Astrocyte of the cerebellum (primary cell): Measurements from ENCODE around the gene PLBD2.

Experiments
- DNase-seq: peaks from one replicate; pipeline ENCODE4 v3.0.0-alpha.2; 2011; ENCODE audit warnings: low read depth
- H3K4me3 ChIP-seq: 2 replicates; pipeline ENCODE4 v1.5.1; 2011; ENCODE audit warnings: mild to moderate bottlenecking, low read depth, low read length, moderate library complexity
- CTCF ChIP-seq: IDR thresholded peaks from 2 replicates; pipeline ENCODE4 v1.5.1; 2012; ENCODE audit warnings: low read length, low read depth, moderate library complexity, mild to moderate bottlenecking; ENCODE audit errors: missing control alignments
- in situ Hi-C: cut with HindIII; loops from 2 replicates; pipeline ENCODE4 v1.10.0; 2017; ENCODE audit warnings: low sequenced_read_pairs

PLBD2 gene

GRCh38 chr12:113427882-113428281 is 69.5 kb downstream of the PLBD2 start:
- no peak for TF ChIP-seq CTCF
- no peak for DNase-seq
- H3K4me3 ChIP-seq, result no peak overlapping the region
- in situ Hi-C loops, result no loop called here

- in situ Hi-C loops, result no loop called here
Observed at GRCh38 chr12:113428482-113428881, 70.1 kb downstream of the PLBD2 start.

GRCh38 chr12:113432986-113433385 is 74.6 kb downstream of the PLBD2 start:
- no peak for TF ChIP-seq CTCF
- in situ Hi-C loops, result no loop called here
- DNase-seq, result no peak
- H3K4me3 ChIP-seq, result no peak overlapping the region

More at GRCh38 chr12:113428482-113428881, 70.1 kb downstream of the PLBD2 start:
- no peak for TF ChIP-seq CTCF
- H3K4me3 ChIP-seq, result no peak overlapping the region
- no peak for DNase-seq

GRCh38 chr12:113435367-113435766 is 77.0 kb downstream of the PLBD2 start:
- TF ChIP-seq CTCF, result no peak
- DNase-seq, result no peak
- in situ Hi-C loops, result no loop called here
- no peak overlapping the region for H3K4me3 ChIP-seq

GRCh38 chr12:113436586-113436985 is 78.2 kb downstream of the PLBD2 start:
- DNase-seq, result no peak
- TF ChIP-seq CTCF, result no peak
- H3K4me3 ChIP-seq, result no peak overlapping the region
- in situ Hi-C loops, result no loop called here

- no peak overlapping the region for H3K4me3 ChIP-seq
- no peak for DNase-seq
- no peak for TF ChIP-seq CTCF
- in situ Hi-C loops, result no loop called here
Observed at GRCh38 chr12:113436993-113437728, 78.8 kb downstream of the PLBD2 start.
